PFSK-1 (cell line): ENCODE results near the gene LMNTD2.

Experiments used
- FOXP2 ChIP-seq: optimal IDR thresholded peaks from 2 replicates; pipeline ENCODE3; 2011; ENCODE audit warnings: borderline replicate concordance, control low read depth, inconsistent platforms; ENCODE audit not compliant: insufficient read depth; ENCODE audit errors: extremely low read length, extremely low read depth
- POLR2AphosphoS5 ChIP-seq: IDR thresholded peaks from 2 replicates; pipeline ENCODE4 v1.6.1; 2012; ENCODE audit warnings: low read depth, mild to moderate bottlenecking, control low read depth, low read length, moderate library complexity
- SIN3A ChIP-seq: IDR thresholded peaks from 2 replicates; pipeline ENCODE4 v1.6.1; 2012; ENCODE audit warnings: mild to moderate bottlenecking, low read length, moderate library complexity, borderline replicate concordance; ENCODE audit not compliant: insufficient read depth
- TAF1 ChIP-seq: IDR thresholded peaks from 2 replicates; pipeline ENCODE4 v1.6.1; 2012; ENCODE audit warnings: low read length, control low read depth, borderline replicate concordance; ENCODE audit not compliant: insufficient read depth
- TF ChIP-seq, protein P1 (sequence below), 2 experiments: IDR thresholded peaks; 2 replicates each; pipeline versions ENCODE4 v1.6.1 to v1.8.0; 2011 to 2012; ENCODE audit warnings: low read depth in 2 of 2, low read length in 2 of 2, control low read depth in 1 of 2, inconsistent platforms in 1 of 2, mild to moderate bottlenecking in 1 of 2, moderate library complexity in 1 of 2; ENCODE audit not compliant: insufficient read depth in 1 of 2

Gene LMNTD2

DNA sequence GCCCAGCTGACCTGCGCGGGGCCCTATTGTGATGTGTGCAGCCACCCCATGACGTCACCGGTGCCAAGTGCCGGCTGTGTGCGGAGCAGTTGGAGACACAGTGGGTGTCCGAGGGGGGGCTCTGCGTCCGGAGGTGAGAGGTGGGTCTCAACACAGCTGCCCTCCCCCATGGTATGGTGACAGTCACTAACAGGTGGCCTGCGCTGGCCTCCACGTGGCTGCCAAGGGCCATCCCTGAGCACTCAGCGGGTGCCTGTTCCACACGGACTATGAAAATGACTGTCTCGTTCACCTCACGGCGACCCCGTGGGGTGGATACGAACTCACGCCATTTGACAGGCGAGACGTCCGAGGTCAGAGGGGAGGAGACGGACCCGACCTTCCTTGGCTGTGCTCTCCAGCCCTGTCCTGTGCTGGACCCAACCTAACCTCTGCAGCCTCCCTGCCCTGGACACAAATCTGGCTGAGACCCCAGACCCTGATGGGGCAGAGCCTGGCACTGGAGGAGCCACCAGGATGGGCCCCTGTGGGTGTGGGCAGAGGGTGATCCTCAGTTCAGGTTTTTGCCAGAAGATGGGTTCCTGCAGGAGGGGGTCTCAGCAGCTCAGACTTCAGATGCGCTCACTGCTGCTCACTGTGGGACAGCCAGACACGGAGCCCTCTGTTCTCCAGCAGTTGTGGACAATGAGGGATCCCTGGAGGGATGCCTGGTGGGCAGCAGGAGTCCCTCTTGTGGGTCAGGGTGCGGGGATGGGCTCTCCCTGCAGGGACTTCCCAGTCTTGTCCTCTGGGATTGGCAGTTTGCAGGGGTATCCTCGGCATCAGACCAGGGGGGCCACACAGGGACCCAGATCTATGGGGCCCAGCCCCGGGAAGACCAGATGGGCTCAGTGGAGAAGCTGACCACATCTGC, 31.5 kb downstream of the LMNTD2 start:
- TF ChIP-seq, protein P1, sequence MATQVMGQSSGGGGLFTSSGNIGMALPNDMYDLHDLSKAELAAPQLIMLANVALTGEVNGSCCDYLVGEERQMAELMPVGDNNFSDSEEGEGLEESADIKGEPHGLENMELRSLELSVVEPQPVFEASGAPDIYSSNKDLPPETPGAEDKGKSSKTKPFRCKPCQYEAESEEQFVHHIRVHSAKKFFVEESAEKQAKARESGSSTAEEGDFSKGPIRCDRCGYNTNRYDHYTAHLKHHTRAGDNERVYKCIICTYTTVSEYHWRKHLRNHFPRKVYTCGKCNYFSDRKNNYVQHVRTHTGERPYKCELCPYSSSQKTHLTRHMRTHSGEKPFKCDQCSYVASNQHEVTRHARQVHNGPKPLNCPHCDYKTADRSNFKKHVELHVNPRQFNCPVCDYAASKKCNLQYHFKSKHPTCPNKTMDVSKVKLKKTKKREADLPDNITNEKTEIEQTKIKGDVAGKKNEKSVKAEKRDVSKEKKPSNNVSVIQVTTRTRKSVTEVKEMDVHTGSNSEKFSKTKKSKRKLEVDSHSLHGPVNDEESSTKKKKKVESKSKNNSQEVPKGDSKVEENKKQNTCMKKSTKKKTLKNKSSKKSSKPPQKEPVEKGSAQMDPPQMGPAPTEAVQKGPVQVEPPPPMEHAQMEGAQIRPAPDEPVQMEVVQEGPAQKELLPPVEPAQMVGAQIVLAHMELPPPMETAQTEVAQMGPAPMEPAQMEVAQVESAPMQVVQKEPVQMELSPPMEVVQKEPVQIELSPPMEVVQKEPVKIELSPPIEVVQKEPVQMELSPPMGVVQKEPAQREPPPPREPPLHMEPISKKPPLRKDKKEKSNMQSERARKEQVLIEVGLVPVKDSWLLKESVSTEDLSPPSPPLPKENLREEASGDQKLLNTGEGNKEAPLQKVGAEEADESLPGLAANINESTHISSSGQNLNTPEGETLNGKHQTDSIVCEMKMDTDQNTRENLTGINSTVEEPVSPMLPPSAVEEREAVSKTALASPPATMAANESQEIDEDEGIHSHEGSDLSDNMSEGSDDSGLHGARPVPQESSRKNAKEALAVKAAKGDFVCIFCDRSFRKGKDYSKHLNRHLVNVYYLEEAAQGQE (IDR thresholded peaks at IDR 0.05; ENCODE audit: insufficient read depth in 1 of 2, low read depth in 2 of 2, low read length in 2 of 2): no peak
- no peak for TF ChIP-seq TAF1
- TF ChIP-seq SIN3A: no peak
- TF ChIP-seq POLR2AphosphoS5: no peak
- TF ChIP-seq FOXP2: no peak

DNA sequence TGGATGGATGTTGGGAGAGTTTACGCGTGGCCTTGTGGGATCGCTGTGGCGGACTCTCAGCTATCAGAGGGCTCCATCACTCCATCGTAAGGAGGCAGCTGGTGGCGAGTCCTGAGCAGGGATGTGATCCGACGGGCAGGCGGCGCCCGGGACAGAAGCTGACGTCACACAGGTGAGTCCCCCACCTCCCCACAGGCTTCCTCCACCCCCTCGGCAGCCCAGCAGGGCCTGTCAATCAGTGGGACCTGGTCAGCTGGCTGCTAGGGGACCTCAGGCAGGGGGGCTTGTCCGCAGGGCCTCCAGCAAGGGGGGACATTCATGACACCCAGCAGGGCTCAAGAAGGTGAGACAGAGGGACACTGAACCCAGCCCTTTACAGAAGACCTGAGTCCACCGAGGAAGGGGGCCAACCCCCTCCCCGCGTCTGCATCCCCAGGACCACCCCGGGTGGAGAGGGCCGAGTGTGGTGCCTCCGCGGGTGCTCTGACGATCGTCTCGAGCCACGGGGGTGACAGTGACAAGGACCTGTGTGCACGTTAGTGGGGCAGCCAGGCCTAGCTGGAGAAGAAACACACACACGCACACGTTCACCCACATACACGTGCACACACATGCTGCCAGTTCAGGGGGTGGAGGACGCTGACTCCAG, 32.2 kb downstream of the LMNTD2 start:
- TF ChIP-seq FOXP2 (no peak), SIN3A (no peak), TAF1 (no peak)
- TF ChIP-seq, protein P1 (IDR thresholded peaks at IDR 0.05; ENCODE audit: insufficient read depth in 1 of 2, low read depth in 2 of 2, low read length in 2 of 2): no peak

DNA sequence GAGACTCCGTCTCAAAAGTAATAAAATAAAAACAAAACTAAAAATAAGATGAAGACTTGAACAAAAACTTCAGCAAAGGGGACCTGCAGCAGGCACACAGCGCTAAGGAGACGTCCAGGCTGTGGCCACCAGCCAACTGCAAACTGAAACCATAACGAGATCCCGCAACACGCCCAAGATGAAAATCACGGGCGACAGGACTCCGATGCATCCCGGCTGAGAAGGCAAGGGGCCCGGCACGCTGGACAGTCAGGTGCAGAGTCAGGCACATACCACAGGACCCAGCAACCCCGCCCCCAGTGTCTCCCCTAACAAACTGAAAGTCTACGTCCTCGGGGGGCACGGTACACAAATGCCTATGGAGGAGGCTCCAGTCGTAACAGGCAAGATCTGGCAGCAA, 34.3 kb downstream of the LMNTD2 start:
- no peak for TF ChIP-seq POLR2AphosphoS5

DNA sequence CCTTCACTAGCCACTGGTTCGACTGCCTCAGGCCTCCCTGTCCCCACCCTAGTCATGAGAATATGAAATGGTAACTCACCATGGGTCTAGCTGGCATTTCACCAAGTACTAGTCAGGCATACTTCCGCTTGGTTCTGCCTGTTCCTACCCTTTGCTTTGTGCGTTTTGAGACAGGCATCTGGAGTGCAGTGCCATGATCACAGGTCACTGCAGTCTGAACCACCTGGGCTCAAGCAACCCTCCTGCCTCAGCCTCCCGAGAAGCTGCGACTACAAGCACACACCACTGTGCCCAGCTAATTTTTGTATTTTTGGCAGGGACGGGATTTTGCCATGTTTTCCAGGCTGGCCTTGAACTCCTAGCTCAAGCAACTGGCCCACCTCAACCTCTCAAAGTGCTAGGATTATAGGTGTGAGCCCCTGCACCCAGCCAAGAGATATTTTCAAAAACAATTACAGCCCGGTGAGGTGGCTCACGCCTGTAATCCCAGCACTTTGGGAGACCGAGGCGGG, 39.3 kb downstream of the LMNTD2 start:
- TF ChIP-seq SIN3A: no peak
- no peak for TF ChIP-seq FOXP2
- TF ChIP-seq POLR2AphosphoS5: no peak
- TF ChIP-seq, protein P1 (IDR thresholded peaks at IDR 0.05; ENCODE audit: insufficient read depth in 1 of 2, low read depth in 2 of 2, low read length in 2 of 2): no peak
- no peak for TF ChIP-seq TAF1

DNA sequence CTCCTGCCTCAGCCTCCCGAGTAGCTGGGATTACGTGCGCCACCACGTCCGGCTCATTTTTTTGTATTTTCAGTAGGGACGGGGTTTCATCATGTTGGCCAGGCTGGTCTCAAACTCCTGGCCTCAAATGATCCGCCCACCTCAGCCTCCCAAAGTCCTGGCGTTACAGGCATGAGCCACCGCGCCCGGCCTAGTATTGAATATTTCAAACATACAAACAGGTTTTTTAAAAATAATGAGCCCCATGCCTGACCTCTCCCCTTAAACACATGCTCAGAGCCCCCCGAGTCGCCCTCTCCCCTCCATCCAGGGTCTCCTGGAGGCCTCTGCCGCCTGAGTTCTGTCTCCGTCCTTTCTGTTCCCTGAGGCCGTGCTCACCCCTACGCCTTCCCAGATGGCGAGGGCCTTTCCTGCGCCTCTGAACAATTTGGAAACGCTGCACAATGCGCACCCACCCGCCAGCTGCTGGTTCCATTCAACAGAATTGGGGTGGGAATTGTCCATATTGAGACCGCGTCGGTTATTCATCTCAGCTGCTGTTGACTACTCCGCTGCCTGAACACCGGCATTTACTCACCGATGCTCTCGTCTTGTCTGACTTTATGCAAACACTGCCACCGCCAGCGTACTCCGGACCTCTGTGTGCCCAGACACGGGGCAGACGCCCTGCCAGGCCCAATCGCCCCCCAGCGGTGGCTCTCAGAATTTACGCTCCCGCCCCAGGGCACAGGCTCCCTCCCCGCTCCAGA, 39.9 kb downstream of the LMNTD2 start:
- TF ChIP-seq TAF1 (no peak), FOXP2 (no peak), SIN3A (no peak), POLR2AphosphoS5 (no peak)
- TF ChIP-seq, protein P1 (IDR thresholded peaks at IDR 0.05; ENCODE audit: insufficient read depth in 1 of 2, low read depth in 2 of 2, low read length in 2 of 2): no peak
